H1 (cell line): ENCODE data around the gene TMEM163. TPM values are rescaled to one million over a fixed set of nuclear protein-coding genes. Genes with fewer than 3 reads are reported as not detected.
A peak's percentile ranks its signal among the peaks of the same experiment; 100 is the strongest.

ENCODE experiments used
- CTCF ChIA-PET: fragments of 300-600 bp; sonication (Branson Sonifier 250); formaldehyde crosslinking; loops from one replicate; lab custom pipeline; 2021; ENCODE audit not compliant: partially characterized antibody; lab: Charles Lee
- POLR2A ChIA-PET: fragments of 300-600 bp; sonication (Branson Sonifier 250); formaldehyde crosslinking; loops from one replicate; lab custom pipeline; 2021; ENCODE audit warnings: inconsistent platforms; ENCODE audit not compliant: partially characterized antibody; lab: Charles Lee
- DNase-seq, 2 experiments: peaks; one replicate each; pipeline versions ENCODE4 v3.0.0 to v3.0.0-alpha.2; 2010 to 2022; ENCODE audit warnings: low spot score in 2 of 2, low read depth in 1 of 2, mixed read lengths in 1 of 2
- FAIRE-seq: peaks from 2 replicates; lab custom pipeline; 2011; peaks lifted over from hg19 to GRCh38; lab: Jason Lieb, UNC
- H2AFZ ChIP-seq: 2 replicates; pipeline ENCODE4 v1.8.1; 2012; ENCODE audit warnings: low read length, inconsistent platforms
- H2AK5ac ChIP-seq: 2 replicates; pipeline ENCODE4 v1.6.1; 2013; ENCODE audit warnings: low read depth, low read length
- H2BK120ac ChIP-seq: replicated peaks from 2 replicates; pipeline ENCODE3; 2013; ENCODE audit warnings: low read depth, low read length, inconsistent platforms
- H2BK12ac ChIP-seq: 2 replicates; pipeline ENCODE4 v1.6.1; 2013; ENCODE audit warnings: low read depth, low read length
- H2BK15ac ChIP-seq: 2 replicates; pipeline ENCODE4 v1.6.1; 2013; ENCODE audit warnings: low read length
- H2BK20ac ChIP-seq: 2 replicates; pipeline ENCODE4 v1.6.1; 2013; ENCODE audit warnings: low read length
- H2BK5ac ChIP-seq: 2 replicates; pipeline ENCODE4 v1.6.1; 2013; ENCODE audit warnings: low read depth, low read length
- H3K14ac ChIP-seq: 2 replicates; pipeline ENCODE4 v1.6.1; 2013; ENCODE audit warnings: inconsistent platforms; ENCODE audit not compliant: insufficient read length
- H3K18ac ChIP-seq: 2 replicates; pipeline ENCODE4 v1.6.1; 2013; ENCODE audit warnings: low read length; ENCODE audit errors: extremely low read depth
- H3K23ac ChIP-seq: 2 replicates; pipeline ENCODE4 v1.6.1; 2013; ENCODE audit warnings: inconsistent platforms; ENCODE audit not compliant: insufficient read length
- H3K23me2 ChIP-seq: 2 replicates; pipeline ENCODE4 v1.6.1; 2013; ENCODE audit warnings: low read depth, low read length
- H3K27ac ChIP-seq: 2 replicates; pipeline ENCODE4 v1.6.1; 2011; ENCODE audit warnings: low read depth, low read length, inconsistent platforms
- H3K27me3 ChIP-seq, 4 experiments: replicated peaks in 1 of 4; 1 replicate in 1 of 4; 2 replicates in 3 of 4; pipeline versions ENCODE4 v1.6.1 to v1.8.1; 2011 to 2013; ENCODE audit warnings: low read length in 3 of 4, mild to moderate bottlenecking in 3 of 4, inconsistent platforms in 2 of 4, mixed read lengths in 2 of 4, moderate library complexity in 1 of 4; ENCODE audit not compliant: control insufficient read depth in 3 of 4, insufficient read depth in 3 of 4; ENCODE audit errors: extremely low read depth in 1 of 4
- H3K36me3 ChIP-seq, 4 experiments: 2 replicates each; pipeline versions ENCODE4 v1.6.1 to v1.8.1; 2011 to 2013; ENCODE audit warnings: mild to moderate bottlenecking in 4 of 4, low read length in 3 of 4, moderate library complexity in 2 of 4, control low read depth in 1 of 4, inconsistent platforms in 1 of 4; ENCODE audit not compliant: insufficient read depth in 4 of 4, control insufficient read depth in 2 of 4
- H3K4ac ChIP-seq: replicated peaks from 2 replicates; pipeline ENCODE3; 2013; ENCODE audit warnings: low read length, low read depth, mixed read lengths, inconsistent platforms; ENCODE audit not compliant: insufficient read length
- H3K4me1 ChIP-seq, 4 experiments: replicated peaks in 1 of 4; 1 replicate in 1 of 4; 2 replicates in 3 of 4; pipeline versions ENCODE4 v1.6.1 to v1.8.1; 2011 to 2013; ENCODE audit warnings: low read length in 3 of 4, inconsistent platforms in 2 of 4, mixed read lengths in 1 of 4; ENCODE audit not compliant: insufficient read depth in 4 of 4, control insufficient read depth in 3 of 4
- H3K4me2 ChIP-seq, 2 experiments: 2 replicates each; pipeline versions ENCODE4 v1.6.1 to v1.8.1; 2011 to 2013; ENCODE audit warnings: low read depth in 2 of 2, low read length in 2 of 2, control low read depth in 1 of 2, inconsistent platforms in 1 of 2, mild to moderate bottlenecking in 1 of 2; ENCODE audit not compliant: insufficient read depth in 1 of 2
- H3K4me3 ChIP-seq, 4 experiments: fragments of 200-600, 300-600 bp in 1 of 4; sonication (generic), shearing (Covaris generic), sonication (Bioruptor Twin) in 1 of 4; 2 replicates each; pipeline versions ENCODE4 v1.5.1 to v1.8.1; 2011 to 2016; ENCODE audit warnings: low read length in 4 of 4, low read depth in 3 of 4, control low read depth in 2 of 4, inconsistent platforms in 2 of 4, mild to moderate bottlenecking in 2 of 4, mixed read lengths in 1 of 4, moderate library complexity in 1 of 4; ENCODE audit not compliant: insufficient read depth in 2 of 4; ENCODE audit errors: extremely low read depth in 1 of 4
- H3K56ac ChIP-seq: replicated peaks from 2 replicates; pipeline ENCODE3; 2013; ENCODE audit warnings: low read depth, mild to moderate bottlenecking, mixed read lengths, low read length, inconsistent platforms; ENCODE audit not compliant: insufficient read length
- H3K79me1 ChIP-seq: 2 replicates; pipeline ENCODE4 v1.6.1; 2013; ENCODE audit warnings: low read depth, low read length, control low read depth
- H3K79me2 ChIP-seq, 2 experiments: 2 replicates each; pipeline versions ENCODE4 v1.6.1 to v1.8.1; 2012 to 2013; ENCODE audit warnings: low read length in 2 of 2, mild to moderate bottlenecking in 2 of 2, inconsistent platforms in 1 of 2; ENCODE audit not compliant: insufficient read depth in 2 of 2, control insufficient read depth in 1 of 2
- H3K9ac ChIP-seq, 4 experiments: replicated peaks in 1 of 4; 1 replicate in 1 of 4; 2 replicates in 3 of 4; pipeline versions ENCODE4 v1.6.1 to v1.8.1; 2011 to 2013; ENCODE audit warnings: low read depth in 3 of 4, low read length in 3 of 4, control low read depth in 2 of 4, mild to moderate bottlenecking in 2 of 4, moderate library complexity in 2 of 4, inconsistent platforms in 1 of 4; ENCODE audit errors: extremely low read depth in 1 of 4
- H3K9me3 ChIP-seq, 2 experiments: 2 replicates each; pipeline versions ENCODE4 v1.6.1 to v1.8.1; 2012 to 2013; ENCODE audit warnings: mild to moderate bottlenecking in 2 of 2, moderate library complexity in 2 of 2, control low read depth in 1 of 2, inconsistent platforms in 1 of 2, low read depth in 1 of 2, low read length in 1 of 2, mixed read lengths in 1 of 2; ENCODE audit not compliant: insufficient read depth in 2 of 2
- H4K20me1 ChIP-seq, 2 experiments: replicated peaks in 1 of 2; 2 replicates each; pipeline versions ENCODE3 to v1.8.1; 2011 to 2013; ENCODE audit warnings: inconsistent platforms in 2 of 2, low read length in 2 of 2, mild to moderate bottlenecking in 1 of 2; ENCODE audit not compliant: insufficient read depth in 2 of 2, control insufficient read depth in 1 of 2
- H4K5ac ChIP-seq: 2 replicates; pipeline ENCODE4 v1.6.1; 2013; ENCODE audit warnings: low read length, low read depth, mixed read lengths, inconsistent platforms; ENCODE audit not compliant: insufficient read length
- H4K8ac ChIP-seq: 2 replicates; pipeline ENCODE4 v1.8.0; 2013; ENCODE audit warnings: mild to moderate bottlenecking, moderate library complexity, low read length, inconsistent platforms; ENCODE audit not compliant: insufficient read depth; ENCODE audit errors: extremely low read depth
- H4K91ac ChIP-seq: replicated peaks from 2 replicates; pipeline ENCODE3; 2013; ENCODE audit warnings: low read length, mixed read lengths, inconsistent platforms; ENCODE audit not compliant: insufficient read length
- BCL11A ChIP-seq, 2 experiments: IDR thresholded peaks; one replicate each; pipeline ENCODE4 v1.6.1; 2011; ENCODE audit warnings: low read depth in 2 of 2, low read length in 2 of 2, mild to moderate bottlenecking in 2 of 2
- CTBP2 ChIP-seq: IDR thresholded peaks from 2 replicates; pipeline ENCODE4 v1.7.0; 2011; ENCODE audit warnings: borderline replicate concordance, mild to moderate bottlenecking, moderate library complexity, mixed read lengths, low read length; ENCODE audit not compliant: insufficient read depth, insufficient read length
- EP300 ChIP-seq, 2 experiments: IDR thresholded peaks; 1 replicate in 1 of 2; 2 replicates in 1 of 2; pipeline ENCODE4 v1.6.1; 2011 to 2012; ENCODE audit warnings: low read depth in 2 of 2, low read length in 2 of 2, mild to moderate bottlenecking in 2 of 2, borderline replicate concordance in 1 of 2, inconsistent platforms in 1 of 2, moderate library complexity in 1 of 2
- GTF2F1 ChIP-seq: IDR thresholded peaks from 2 replicates; pipeline ENCODE4 v1.6.1; 2012; ENCODE audit warnings: low read depth, low read length, improper control_type of control experiment, borderline replicate concordance
- KDM4A ChIP-seq: IDR thresholded peaks from one replicate; pipeline ENCODE4 v1.7.1; 2012; ENCODE audit warnings: low read depth, mild to moderate bottlenecking, moderate library complexity, low read length, inconsistent platforms; ENCODE audit not compliant: severe bottlenecking
- PHF8 ChIP-seq: fragments of 200-600 bp; sonication (generic); conservative IDR thresholded peaks from 2 replicates; pipeline ENCODE4 v1.7.1; 2012; ENCODE audit warnings: low read depth, mild to moderate bottlenecking, inconsistent platforms, low read length, moderate library complexity
- POLR2A ChIP-seq, 2 experiments: IDR thresholded peaks; 1 replicate in 1 of 2; 2 replicates in 1 of 2; pipeline ENCODE4 v1.6.1; 2011; ENCODE audit warnings: low read depth in 2 of 2, low read length in 2 of 2, mild to moderate bottlenecking in 2 of 2; ENCODE audit errors: control extremely low read depth in 1 of 2
- SAP30 ChIP-seq: fragments of 300-600 bp; sonication (generic); IDR thresholded peaks from 2 replicates; pipeline ENCODE4 v1.7.1; 2012; ENCODE audit warnings: low read length, moderate library complexity, mild to moderate bottlenecking, inconsistent platforms; ENCODE audit not compliant: insufficient read depth, insufficient replicate concordance
- SIX5 ChIP-seq: IDR thresholded peaks from 2 replicates; pipeline ENCODE4 v1.6.1; 2011; ENCODE audit warnings: mild to moderate bottlenecking, low read depth, low read length
- SP1 ChIP-seq: IDR thresholded peaks from 2 replicates; pipeline ENCODE4 v1.6.1; 2011; ENCODE audit warnings: low read depth, low read length
- WGBS, 2 experiments: shearing (Covaris generic) in 1 of 2; methylation state at CpG; one replicate each; pipeline versions ENCODE4 v1.1.6 to v1.1.7; 2013 to 2015; ENCODE audit warnings: low lambda C conversion rate in 2 of 2, mixed read lengths in 2 of 2, inconsistent platforms in 1 of 2, low coverage in 1 of 2, missing lambda C conversion rate in 1 of 2; ENCODE audit not compliant: insufficient replicate concordance in 2 of 2, insufficient coverage in 1 of 2, insufficient read length in 1 of 2; ENCODE audit errors: extremely low coverage in 1 of 2, missing lambda C conversion rate in 1 of 2; 5-methylcytosine and 5-hydroxymethylcytosine counted together
- polyA plus RNA-seq, 7 experiments: library from polyadenylated mRNA; depleted of rRNA in 3 of 7; stranded (reverse) in 5 of 7; unstranded in 2 of 7; fragments of >200 nt in 5 of 7; fragments of 200-250 nt in 2 of 7; gene quantifications; 1 replicate in 5 of 7; 2 replicates in 1 of 7; 4 replicates in 1 of 7; pipeline versions ENCODE4 v1.2.1 to v1.2.3, GENCODE V29; 2011 to 2013; ENCODE audit warnings: missing spikeins in 2 of 7, mixed read lengths in 2 of 7
- total RNA-seq: library from RNA; stranded (reverse); fragmentation: NEBNext Ultra II Directional; extraction: Animal tissue kit (Norgen Biotek cat#: 25700); gene quantifications from 2 replicates; pipeline ENCODE4 v1.2.1, GENCODE V29; 2021
- TF ChIP-seq, protein P1 (sequence below): IDR thresholded peaks from 2 replicates; pipeline ENCODE4 v1.6.1; 2012; ENCODE audit warnings: inconsistent platforms
- TF ChIP-seq, protein P2 (sequence below): IDR thresholded peaks from 2 replicates; pipeline ENCODE4 v1.6.1; 2012; ENCODE audit warnings: inconsistent platforms

The TMEM163 gene
- total and polyA plus RNA-seq, 2 of the 8 experiments (the other 6 are each of a cell fraction or from before 2014, with no cell fraction given): 2.8 to 3.2 TPM

DNA sequence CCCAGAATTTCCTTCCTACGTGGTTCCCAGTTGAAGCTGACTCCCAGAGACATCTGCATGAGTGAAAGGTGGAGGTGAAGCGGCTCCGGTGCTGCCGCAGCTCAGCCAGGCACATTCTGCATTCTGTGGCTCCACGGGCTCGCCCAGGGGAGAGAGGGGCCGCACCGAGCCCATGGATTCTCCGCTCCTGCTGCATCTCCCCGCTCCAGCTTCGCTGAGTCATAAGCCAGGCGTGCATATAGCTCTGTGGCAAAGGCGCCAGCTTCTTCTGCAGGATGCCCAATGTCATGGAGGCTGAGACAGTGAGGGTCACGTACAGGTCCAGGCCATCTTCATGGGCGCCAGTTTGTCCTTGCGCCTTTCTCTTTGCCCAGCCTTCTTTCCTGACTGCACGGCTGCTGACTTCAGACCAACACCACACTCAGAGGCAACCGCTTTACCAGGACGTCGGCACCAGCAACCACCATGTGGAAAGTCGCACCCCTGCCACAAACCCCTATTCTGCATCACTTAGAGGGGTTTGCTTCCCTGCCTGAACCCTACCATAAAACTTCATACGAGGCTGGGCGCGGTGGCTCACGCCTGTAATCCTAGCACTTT is 249.2 kb downstream of the TMEM163 start:
- H2AK5ac ChIP-seq: no peak overlapping the region
- H3K27me3 ChIP-seq: no peaks in the 10 kb centered on the region
- H2BK12ac ChIP-seq: no peak overlapping the region
- H4K91ac ChIP-seq: no peak overlapping the region
- no peak overlapping the region for H3K9ac ChIP-seq
- H3K27ac ChIP-seq: no peak overlapping the region
- H2BK120ac ChIP-seq: no peak overlapping the region
- no peak overlapping the region for H2BK20ac ChIP-seq
- 89% methylated on average over 20 of the region's 25 CpGs; no CpG with 5 or more reads in 1 of the 2 experiments for WGBS, 2 experiments
- H3K4ac ChIP-seq: no peak overlapping the region
- CTCF ChIA-PET: interaction anchor here (0.7 to 3.6 kb wide), 16 partner anchors 9 to 428 kb away, joined by 3 to 31 read pairs (median 4); no protein-coding TSS in a partner anchor
- H2BK5ac ChIP-seq: no peak overlapping the region
- no peaks in the 10 kb centered on the region for H4K20me1 ChIP-seq
- POLR2A ChIA-PET: no interaction called here
- no peak overlapping the region for H3K23ac ChIP-seq
- no peak overlapping the region for H3K14ac ChIP-seq
- no peak overlapping the region for H3K18ac ChIP-seq
- no peaks in the 10 kb centered on the region for H3K79me1 ChIP-seq
- H3K4me1 ChIP-seq: no peaks in the 10 kb centered on the region; a peak in 1 of 7 replicates
- no peaks in the 10 kb centered on the region for H3K36me3 ChIP-seq
- no peak overlapping the region for H2AFZ ChIP-seq
- H2BK15ac ChIP-seq: no peak overlapping the region
- H3K4me2 ChIP-seq: no peak overlapping the region
- H4K8ac ChIP-seq: peak overlapping the region; percentile 22; the same call in 1 of the 2 replicates
- H3K4me3 ChIP-seq: no peak overlapping the region
- FAIRE-seq (no peak), DNase-seq (peak in 1 of 2 experiments; percentile 33)
- no peak overlapping the region for H4K5ac ChIP-seq
- no peak overlapping the region for H3K56ac ChIP-seq
- no peaks in the 10 kb centered on the region for H3K23me2 ChIP-seq
- no peaks in the 10 kb centered on the region for H3K9me3 ChIP-seq
- H3K79me2 ChIP-seq: no peaks in the 10 kb centered on the region
- TF ChIP-seq POLR2A (IDR thresholded peaks at IDR 0.05; ENCODE audit: control extremely low read depth in 1 of 2, low read depth in 2 of 2, low read length in 2 of 2): no peak
- no peak for TF ChIP-seq CTBP2
- no peak for TF ChIP-seq KDM4A
- no peak for TF ChIP-seq SP1
- no peak for TF ChIP-seq GTF2F1
- TF ChIP-seq SAP30: no peak
- TF ChIP-seq, protein P1, sequence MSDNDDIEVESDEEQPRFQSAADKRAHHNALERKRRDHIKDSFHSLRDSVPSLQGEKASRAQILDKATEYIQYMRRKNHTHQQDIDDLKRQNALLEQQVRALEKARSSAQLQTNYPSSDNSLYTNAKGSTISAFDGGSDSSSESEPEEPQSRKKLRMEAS: no peak
- TF ChIP-seq, protein P2, sequence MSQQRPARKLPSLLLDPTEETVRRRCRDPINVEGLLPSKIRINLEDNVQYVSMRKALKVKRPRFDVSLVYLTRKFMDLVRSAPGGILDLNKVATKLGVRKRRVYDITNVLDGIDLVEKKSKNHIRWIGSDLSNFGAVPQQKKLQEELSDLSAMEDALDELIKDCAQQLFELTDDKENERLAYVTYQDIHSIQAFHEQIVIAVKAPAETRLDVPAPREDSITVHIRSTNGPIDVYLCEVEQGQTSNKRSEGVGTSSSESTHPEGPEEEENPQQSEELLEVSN: no peak
- TF ChIP-seq EP300 (IDR thresholded peaks at IDR 0.05; ENCODE audit: borderline replicate concordance in 1 of 2, low read depth in 2 of 2, low read length in 2 of 2): no peak
- TF ChIP-seq PHF8: no peak
- no peak for TF ChIP-seq BCL11A (IDR thresholded peaks at IDR 0.05; ENCODE audit: low read depth in 2 of 2, low read length in 2 of 2)
- no peak for TF ChIP-seq SIX5
